ENCODE measurements around the gene PSTK.

PSTK gene

DNA sequence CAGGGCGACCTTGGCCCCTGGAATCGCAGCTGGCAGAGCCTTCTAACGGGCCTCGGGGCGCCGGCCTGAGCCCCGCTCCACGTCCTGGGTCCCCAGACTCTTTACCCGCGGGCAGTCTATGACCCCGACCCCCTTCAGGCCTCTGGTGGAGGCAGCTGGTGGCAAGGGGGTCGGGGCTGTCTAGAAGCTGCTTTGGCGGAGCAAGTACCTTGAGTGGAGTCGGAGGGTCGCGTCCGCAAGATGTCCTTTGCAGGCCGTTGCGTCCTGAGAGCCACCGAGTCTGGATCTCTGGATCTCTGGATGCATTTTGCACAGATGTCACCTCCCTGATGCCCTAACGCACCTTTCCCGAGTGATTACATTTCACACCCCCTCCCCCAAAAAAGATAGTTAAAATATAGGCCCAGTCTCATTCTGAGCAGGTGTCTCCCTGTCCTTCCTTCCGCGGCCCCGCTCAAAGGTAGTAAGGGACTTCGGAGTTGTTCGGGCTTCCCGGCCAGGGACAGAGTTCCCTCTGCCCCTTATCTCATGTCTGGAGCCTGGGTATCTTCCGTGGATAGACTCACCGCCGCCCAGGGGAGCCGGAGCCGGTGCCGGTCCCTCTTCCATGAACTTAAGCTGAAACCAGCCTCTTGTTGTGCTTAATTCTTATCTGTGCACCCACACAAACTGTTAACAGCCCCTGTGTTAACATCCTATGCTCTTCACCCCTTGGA is 29.1 kb downstream of the PSTK start:
- no peak for DNase-seq (ENCODE audit: low read depth)
- TF ChIP-seq, protein P1, sequence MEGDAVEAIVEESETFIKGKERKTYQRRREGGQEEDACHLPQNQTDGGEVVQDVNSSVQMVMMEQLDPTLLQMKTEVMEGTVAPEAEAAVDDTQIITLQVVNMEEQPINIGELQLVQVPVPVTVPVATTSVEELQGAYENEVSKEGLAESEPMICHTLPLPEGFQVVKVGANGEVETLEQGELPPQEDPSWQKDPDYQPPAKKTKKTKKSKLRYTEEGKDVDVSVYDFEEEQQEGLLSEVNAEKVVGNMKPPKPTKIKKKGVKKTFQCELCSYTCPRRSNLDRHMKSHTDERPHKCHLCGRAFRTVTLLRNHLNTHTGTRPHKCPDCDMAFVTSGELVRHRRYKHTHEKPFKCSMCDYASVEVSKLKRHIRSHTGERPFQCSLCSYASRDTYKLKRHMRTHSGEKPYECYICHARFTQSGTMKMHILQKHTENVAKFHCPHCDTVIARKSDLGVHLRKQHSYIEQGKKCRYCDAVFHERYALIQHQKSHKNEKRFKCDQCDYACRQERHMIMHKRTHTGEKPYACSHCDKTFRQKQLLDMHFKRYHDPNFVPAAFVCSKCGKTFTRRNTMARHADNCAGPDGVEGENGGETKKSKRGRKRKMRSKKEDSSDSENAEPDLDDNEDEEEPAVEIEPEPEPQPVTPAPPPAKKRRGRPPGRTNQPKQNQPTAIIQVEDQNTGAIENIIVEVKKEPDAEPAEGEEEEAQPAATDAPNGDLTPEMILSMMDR (conservative IDR thresholded peaks at IDR 0.05; ENCODE audit: low read depth, low read length), result no peak
- peak overlapping the region; percentile 93 for H3K4me3 ChIP-seq (ENCODE audit: low read length)

GRCh38 chr10:123011987-123012386 is 31.8 kb downstream of the PSTK start:
- no peak overlapping the region for H3K4me3 ChIP-seq (ENCODE audit: low read length)
- TF ChIP-seq, protein P1 (conservative IDR thresholded peaks at IDR 0.05; ENCODE audit: low read depth, low read length), result no peak
- DNase-seq (ENCODE audit: low read depth), result no peak

- no peak for DNase-seq (ENCODE audit: low read depth)
These were observed 33.5 kb downstream of the PSTK start for GRCh38 chr10:123013456-123014419.

DNA sequence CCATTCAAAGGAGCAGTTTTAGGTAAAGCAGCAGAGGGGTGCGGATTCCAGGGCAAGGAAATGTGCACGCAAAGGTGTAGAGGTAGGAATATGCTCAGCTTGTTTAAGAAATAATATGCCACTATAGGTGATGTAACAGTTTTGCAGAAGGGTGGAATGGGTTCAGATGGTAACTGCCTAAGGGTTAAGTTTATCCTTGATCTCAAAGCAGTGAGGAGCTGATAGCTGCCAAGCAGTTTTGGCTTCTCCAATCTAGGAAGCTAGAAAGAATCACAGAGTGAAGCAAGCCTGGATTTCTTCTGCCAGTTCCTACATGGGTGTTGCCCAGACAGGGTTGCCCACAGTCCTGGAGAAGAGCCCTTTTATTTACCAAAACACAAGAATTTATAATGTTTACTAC is 34.6 kb downstream of the PSTK start:
- no peak for DNase-seq (ENCODE audit: low read depth)
- TF ChIP-seq, protein P1 (conservative IDR thresholded peaks at IDR 0.05; ENCODE audit: low read depth, low read length), result no peak
- H3K4me3 ChIP-seq (ENCODE audit: low read length), result no peak overlapping the region

More at GRCh38 chr10:123013456-123014419, 33.5 kb downstream of the PSTK start:
- TF ChIP-seq, protein P1 (conservative IDR thresholded peaks at IDR 0.05; ENCODE audit: low read depth, low read length), result no peak
- no peak overlapping the region for H3K4me3 ChIP-seq (ENCODE audit: low read length)

GRCh38 chr10:123016228-123016627 is 36.0 kb downstream of the PSTK start:
- TF ChIP-seq, protein P1 (conservative IDR thresholded peaks at IDR 0.05; ENCODE audit: low read depth, low read length), result no peak
- no peak overlapping the region for H3K4me3 ChIP-seq (ENCODE audit: low read length)
- no peak for DNase-seq (ENCODE audit: low read depth)

GRCh38 chr10:123017421-123018165 is 37.4 kb downstream of the PSTK start:
- no peak for DNase-seq (ENCODE audit: low read depth)
- H3K4me3 ChIP-seq (ENCODE audit: low read length), result no peak overlapping the region

More at GRCh38 chr10:123017421-123018165, 37.4 kb downstream of the PSTK start:
- TF ChIP-seq, protein P1 (conservative IDR thresholded peaks at IDR 0.05; ENCODE audit: low read depth, low read length), result no peak

All from retinal pigment epithelial cell (primary cell).